ENCODE data around the gene SPDYE8.
"Not testable (repeated sequence)": the region's sequence is repeated elsewhere in the genome, so short reads cannot be mapped to it uniquely, and the experiment has no call there.

The SPDYE8 gene

DNA sequence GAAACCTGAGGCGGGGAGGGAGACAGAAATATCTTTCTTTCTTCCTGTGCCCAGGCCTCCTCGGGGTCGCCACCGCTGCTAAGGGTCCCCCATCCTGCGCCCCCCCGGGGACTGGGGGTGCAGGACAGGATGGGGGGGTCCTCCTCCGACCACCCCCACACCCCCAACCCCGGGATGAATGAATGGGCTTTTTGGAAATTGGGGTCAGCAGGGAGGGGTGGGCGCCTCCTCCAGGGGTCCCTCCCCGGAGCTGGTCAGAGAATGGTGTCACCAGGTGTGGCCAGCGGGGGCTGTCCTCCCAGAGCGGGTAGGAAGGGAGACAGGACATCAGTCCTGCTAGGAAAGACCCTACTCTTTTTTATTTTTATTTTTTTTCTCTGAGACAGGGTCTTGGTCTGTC lies 53.1 kb downstream of the SPDYE8 start:
- not testable (repeated sequence) for H3K36me3 ChIP-seq (ENCODE audit: insufficient read depth, low read length); H3K27me3 ChIP-seq (ENCODE audit: insufficient read depth, low read length); H3K9ac ChIP-seq (ENCODE audit: low read depth, low read length); H3K4me3 ChIP-seq (ENCODE audit: low read length); H3K9me3 ChIP-seq (ENCODE audit: insufficient read depth, low read depth, low read length); H3K27ac ChIP-seq (ENCODE audit: low read depth, low read length); H3K4me1 ChIP-seq (ENCODE audit: insufficient read depth, low read length)
- WGBS = no CpG with 5 or more reads among the region's 12 CpGs

DNA sequence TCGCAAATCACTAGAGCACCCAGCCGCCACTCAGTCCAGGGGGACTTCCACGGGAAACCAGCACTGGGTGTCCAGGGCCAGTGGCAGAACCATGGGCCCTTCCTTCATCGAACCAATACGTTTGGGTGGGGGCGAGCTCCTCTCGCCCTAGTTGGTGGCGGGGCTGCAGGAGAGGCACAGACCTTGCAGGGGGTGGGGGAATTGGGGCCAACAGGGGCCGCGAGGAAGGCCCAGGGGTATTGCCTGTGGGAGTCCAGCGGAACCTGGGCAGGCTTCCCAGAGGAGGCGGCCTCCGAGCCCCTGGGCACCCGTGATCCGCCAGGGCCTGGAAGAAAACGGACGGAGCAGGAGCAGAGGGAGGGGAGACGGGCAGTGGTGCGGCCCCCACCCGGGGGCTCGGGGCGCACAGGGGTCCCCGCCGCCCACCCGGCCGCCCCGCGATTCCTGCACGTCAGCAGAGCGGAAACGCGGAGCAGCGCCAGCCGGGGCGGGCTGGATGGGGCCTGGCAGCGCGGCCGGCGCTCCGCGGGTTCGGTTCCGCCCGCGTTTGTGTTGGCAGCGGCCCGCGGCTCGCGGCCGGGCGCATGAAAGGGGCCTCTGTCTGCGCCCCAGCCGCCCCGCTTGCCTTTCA lies 53.8 kb downstream of the SPDYE8 start:
- not testable (repeated sequence) for H3K9me3 ChIP-seq (ENCODE audit: insufficient read depth, low read depth, low read length)

DNA sequence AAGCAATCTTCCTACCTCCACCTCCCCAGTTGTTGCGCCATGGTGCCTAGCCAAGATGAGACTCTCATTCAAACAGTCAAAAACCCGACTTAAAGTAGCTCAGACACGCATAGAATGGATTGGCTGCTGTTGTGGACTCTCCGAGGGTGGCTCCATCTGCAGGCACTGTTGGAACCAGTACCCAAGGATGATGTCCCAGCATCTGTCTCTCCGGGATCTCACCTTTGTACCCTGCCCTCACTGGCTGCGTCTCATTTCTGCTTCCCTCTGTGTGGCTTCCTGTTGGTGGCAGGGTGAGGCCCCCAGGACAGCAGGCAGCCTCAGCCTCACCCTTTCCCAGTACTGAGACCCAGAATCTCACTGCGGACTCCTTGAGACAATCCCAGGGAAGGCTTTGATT lies 54.8 kb downstream of the SPDYE8 start:
- H3K27me3 ChIP-seq (ENCODE audit: insufficient read depth, low read length); H3K27ac ChIP-seq (ENCODE audit: low read depth, low read length); H3K9me3 ChIP-seq (ENCODE audit: insufficient read depth, low read depth, low read length); H3K36me3 ChIP-seq (ENCODE audit: insufficient read depth, low read length); H3K4me1 ChIP-seq (ENCODE audit: insufficient read depth, low read length); H3K4me3 ChIP-seq (ENCODE audit: low read length); H3K9ac ChIP-seq (ENCODE audit: low read depth, low read length): not testable (repeated sequence)
- no CpG with 5 or more reads among the region's 7 CpGs for WGBS

More for the DNA sequence above, 53.8 kb downstream of the SPDYE8 start:
- not testable (repeated sequence) for H3K9ac ChIP-seq (ENCODE audit: low read depth, low read length); H3K4me1 ChIP-seq (ENCODE audit: insufficient read depth, low read length); H3K27ac ChIP-seq (ENCODE audit: low read depth, low read length); H3K36me3 ChIP-seq (ENCODE audit: insufficient read depth, low read length); H3K4me3 ChIP-seq (ENCODE audit: low read length); H3K27me3 ChIP-seq (ENCODE audit: insufficient read depth, low read length)
- WGBS = 96% methylated on average over 8 of the region's 55 CpGs

DNA sequence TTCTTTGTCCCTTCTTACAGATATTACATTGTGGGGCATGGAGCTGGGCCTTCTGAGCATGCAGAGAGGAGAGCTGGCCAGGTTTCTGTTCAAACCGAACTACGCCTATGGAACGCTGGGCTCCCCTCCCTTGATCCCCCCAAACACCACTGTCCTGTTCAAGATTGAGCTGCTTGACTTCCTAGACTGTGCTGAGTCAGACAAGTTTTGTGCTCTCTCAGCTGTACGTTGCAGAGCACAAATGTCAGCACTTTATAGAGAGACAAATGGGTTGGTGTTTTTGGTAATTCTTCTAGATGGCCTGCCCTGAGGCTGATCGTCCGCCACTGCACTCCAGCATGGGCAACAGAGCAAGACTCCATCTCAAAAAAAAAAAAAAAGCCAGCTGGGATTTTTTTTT lies 58.1 kb downstream of the SPDYE8 start:
- H3K36me3 ChIP-seq (ENCODE audit: insufficient read depth, low read length); H3K4me1 ChIP-seq (ENCODE audit: insufficient read depth, low read length); H3K9me3 ChIP-seq (ENCODE audit: insufficient read depth, low read depth, low read length); H3K27ac ChIP-seq (ENCODE audit: low read depth, low read length); H3K27me3 ChIP-seq (ENCODE audit: insufficient read depth, low read length); H3K9ac ChIP-seq (ENCODE audit: low read depth, low read length); H3K4me3 ChIP-seq (ENCODE audit: low read length): not testable (repeated sequence)
- WGBS = no CpG with 5 or more reads among the region's 6 CpGs
